ENCODE measurements around the gene TPM1.
"Not testable (repeated sequence)": the region's sequence is repeated elsewhere in the genome, so short reads cannot be mapped to it uniquely, and the experiment has no call there.

GRCh38 chr15:63098901-63099300 lies 56.4 kb downstream of the TPM1 start:
- not testable (repeated sequence) for TF ChIP-seq CTCF (IDR thresholded peaks at IDR 0.05); POLR2A (IDR thresholded peaks at IDR 0.05); POLR2AphosphoS5 (IDR thresholded peaks at IDR 0.05; ENCODE audit: insufficient read depth in 1 of 2, low read depth in 1 of 2)

Measured in vagina (tissue), 2 donors.